Activated CD4-positive, alpha-beta T cell treated with anti-CD3 and anti-CD28 coated beads, Interleukin-2, amount 50 U/mL, for 16 hours (primary cell): ENCODE measurements around the gene RIIAD1.
"Not testable (repeated sequence)": the region's sequence is repeated elsewhere in the genome, so short reads cannot be mapped to it uniquely, and the experiment has no call there.

Source experiments
- DNase-seq: peaks from one replicate; pipeline ENCODE4 v3.0.0-alpha.2; 2020

The RIIAD1 gene

DNA sequence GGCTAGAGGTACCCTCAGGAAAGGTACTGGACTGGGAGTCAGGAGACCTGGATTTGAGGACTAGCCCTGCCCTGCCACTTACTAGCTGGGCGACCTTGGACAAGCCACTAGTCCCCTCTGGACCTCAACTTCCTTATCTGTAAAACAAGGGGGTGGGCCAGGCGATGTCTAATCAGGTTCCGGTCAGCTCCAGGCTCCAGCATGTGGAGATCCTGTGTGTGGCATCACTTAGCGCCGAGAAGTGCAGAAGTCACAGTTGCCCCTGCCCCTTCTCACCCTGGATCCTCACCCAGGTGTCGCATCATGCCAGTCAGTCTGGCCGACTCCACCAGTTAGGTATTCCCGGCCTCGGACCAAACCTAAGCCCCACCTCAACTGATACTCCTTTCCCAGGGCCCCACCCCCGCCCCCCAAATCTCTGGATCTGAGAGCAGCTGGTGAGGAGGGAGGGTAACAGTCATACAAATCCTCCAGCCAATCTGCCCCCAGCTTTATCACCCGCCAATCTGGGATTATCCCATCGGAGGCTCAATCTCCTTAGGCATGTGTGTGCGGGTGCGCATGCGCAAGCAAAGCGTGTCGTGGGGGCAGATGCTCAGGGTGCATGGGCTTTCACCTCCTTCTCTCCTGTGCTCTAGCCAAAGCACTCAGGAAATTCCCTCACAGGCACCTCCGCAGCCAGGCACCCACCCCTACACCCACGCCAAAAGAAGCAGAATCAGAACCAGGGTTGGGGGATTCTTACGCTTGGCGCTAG is 10.1 kb upstream of the RIIAD1 start:
- DNase-seq: no peak

DNA sequence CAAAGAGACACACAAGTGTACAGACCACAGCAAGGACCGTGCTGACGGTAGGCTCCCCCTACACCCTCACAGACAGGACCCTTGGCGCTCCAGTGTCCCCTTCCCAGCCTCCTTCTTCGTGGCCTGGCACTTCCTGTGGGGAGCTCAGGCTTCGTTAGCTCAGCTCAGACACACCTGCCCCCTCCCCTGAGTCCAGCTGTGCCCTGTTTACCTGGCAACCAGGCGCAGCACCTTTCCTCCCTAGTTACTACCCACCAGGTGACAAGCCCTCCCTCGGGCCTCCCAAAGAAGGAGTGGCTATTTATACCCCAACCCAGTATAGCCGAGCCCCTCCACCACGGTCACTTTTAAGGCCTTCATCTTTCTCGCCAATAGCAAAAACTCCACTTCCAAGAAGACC is 9.4 kb upstream of the RIIAD1 start:
- DNase-seq: no peak

DNA sequence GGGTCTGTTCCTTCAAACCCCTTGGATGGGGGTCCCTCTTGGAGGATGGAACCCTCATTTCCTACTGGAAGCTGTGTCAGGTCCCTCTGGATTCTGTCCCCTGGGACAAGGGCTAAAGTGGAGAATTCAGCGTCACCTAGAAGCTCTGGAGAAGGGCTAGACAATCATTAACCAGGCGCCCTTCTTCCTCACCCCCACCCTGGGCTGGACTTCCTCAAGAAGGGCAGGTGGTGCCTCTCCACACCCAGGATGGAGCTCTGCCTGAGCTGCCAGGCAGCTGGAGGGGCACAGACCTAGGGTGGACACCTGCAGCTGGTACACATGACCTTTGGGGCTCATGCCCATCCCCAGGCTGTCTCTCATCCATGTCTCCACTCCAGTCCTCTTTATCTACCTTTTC is 8.3 kb upstream of the RIIAD1 start:
- no peak for DNase-seq

DNA sequence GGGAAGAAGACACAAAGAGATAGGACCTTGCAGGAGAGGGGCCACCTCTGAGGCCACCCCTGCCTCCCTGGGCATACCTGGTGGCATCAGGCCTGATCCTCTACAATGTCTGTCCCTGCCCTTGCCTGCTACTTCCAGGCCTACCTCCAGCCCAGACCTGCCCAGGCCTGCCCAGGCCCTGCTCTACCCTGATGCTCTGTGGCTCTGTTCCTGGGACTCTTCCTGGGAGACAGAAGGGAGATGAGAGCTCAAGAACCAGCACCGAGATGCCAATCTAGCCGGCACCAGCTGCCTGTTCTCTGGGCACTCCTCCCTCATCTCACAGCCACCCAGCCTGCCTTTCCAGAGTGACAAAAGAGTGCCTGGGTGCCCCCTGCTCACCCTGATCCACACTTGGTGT is 7.4 kb upstream of the RIIAD1 start:
- no peak for DNase-seq

DNA sequence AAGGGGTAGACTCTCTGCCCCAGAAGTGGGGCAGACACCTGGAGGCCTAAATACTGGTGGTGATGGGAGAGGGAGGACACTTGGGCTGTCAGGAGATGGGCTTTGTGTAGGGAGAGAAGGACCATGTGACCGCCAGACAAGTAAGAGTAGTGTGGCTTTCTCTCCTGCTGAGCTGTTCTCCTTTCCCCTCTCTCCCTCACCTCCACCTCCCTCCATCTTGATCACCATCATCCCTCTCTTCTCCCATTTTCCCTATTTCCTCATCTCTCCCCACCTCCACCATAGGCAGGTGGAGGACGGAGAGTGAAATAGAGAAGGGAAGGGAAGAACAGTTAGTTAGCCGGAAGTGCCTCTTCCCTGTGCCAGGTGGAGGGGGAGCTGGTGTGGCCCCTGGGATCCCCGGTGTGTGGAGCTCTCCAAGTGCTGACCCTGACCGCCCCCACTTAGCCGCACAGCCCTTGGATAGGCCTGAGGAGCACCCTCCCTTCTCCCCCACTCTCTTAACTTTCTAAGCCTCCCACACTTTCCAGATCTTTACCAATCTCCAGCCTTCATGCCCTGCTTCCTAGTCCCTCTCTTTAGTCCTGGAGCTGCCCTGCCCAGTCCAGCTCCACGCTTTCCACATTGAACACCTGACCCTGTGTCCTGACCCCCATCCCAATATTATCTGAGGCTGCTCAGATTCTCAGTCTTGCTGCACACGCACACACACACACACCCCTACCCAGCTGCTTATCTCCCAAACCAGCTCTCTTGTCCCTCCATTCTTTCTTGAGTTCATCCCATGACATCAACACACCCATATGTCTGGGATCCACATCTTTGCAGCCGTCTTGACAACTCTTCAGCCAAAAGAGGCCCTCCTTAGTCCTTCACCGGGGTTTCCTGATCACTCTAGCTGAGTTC is 6.2 kb upstream of the RIIAD1 start:
- DNase-seq: no peak

DNA sequence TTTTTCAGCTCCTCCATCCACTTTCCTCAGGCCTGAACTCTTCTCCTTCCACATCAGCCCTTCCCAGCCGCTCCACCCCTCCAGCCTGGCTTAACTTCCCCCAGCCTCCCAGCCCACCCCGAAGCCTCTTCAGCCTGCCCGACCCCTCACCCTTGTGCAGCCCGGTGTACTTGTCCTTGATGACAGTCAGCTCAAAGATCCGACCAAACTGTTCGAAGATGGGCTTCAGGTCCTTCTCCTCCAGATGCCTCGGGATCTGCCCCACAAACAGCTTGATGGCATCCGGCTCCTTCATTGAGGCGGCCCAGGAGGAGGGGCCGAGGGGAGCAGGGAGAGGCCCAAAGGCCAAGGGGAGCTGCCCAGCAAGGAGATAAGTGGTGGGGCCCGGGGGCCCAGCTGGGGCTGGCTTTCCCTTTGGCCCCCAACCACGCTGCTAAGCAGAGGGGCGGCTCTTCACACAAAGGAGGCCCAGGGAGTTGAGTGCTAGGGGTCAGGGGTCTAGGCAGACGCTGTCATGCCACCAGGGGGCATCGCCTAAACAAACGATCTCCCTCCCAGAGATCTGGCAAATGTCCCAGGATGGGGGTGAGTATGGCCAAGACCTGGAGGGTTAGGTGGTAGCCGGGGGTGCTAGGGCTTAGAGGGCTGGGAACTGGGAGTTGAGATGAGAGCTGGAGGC is 5.5 kb upstream of the RIIAD1 start:
- no peak for DNase-seq

DNA sequence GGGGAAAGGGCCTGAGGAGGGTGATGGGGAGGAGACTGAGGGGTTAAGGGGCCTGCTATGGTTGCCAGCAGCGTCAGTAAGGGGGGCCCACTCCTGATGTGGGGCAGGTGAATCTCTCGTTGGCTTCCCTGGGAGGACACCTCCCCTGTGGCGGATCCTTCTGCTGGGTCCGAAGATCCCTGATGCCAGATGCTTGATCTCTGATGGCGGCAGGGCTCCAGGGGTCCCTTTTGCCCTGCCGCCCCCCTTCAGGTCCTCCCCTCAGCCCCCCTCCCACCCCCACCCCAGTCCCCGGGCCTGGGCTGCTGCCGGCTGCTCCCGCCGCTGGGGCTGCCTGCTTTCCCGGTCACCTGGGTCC is 4.9 kb upstream of the RIIAD1 start:
- DNase-seq: no peak

DNA sequence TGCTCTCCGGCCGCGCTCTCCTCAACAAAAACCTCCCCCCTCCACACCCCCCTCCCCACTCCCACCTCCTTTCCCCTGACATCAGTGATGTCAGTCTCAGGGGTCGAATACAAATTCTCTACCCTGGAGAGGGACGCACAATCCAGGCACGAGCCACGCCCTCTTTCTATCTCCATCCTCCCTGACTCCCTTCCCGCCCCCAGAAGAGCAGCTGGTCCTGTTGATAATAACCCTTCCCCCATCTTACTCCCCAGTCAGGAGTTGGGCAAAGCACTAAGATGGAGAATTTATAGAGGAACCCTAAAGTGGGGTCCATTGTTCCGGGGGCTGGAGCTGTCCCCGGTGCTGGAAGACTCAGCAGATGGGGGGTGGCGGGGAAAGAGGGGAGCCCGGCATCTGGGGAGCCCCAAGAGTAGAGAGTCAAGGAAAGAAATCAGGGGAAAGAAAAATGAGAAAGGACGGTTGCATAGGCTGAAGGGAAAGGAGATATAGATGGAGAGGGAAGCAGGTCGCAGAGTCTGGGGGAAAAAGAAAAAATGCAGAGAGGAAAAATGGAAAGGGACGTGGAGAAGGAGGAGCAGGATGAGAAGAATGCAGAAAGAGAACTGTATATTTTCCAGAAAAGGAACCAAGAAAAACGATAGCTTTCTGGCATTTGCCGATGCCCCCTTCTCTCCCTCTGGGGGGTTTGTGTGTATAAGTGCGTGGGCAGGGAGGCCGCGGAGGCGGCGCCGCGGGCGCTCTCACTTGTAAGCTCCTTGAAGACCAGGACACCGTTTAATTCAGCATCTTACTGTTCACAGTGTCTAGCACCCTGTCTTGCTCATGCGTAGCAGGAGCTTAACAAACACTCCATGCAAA is 4.3 kb upstream of the RIIAD1 start, which contains the start of gene CELF3:
CELF3 (minus strand) TSS at position 33 of the 861 bp plus-strand sequence. CDS start 783 bp downstream, outside the sequence.
- DNase-seq: no peak

DNA sequence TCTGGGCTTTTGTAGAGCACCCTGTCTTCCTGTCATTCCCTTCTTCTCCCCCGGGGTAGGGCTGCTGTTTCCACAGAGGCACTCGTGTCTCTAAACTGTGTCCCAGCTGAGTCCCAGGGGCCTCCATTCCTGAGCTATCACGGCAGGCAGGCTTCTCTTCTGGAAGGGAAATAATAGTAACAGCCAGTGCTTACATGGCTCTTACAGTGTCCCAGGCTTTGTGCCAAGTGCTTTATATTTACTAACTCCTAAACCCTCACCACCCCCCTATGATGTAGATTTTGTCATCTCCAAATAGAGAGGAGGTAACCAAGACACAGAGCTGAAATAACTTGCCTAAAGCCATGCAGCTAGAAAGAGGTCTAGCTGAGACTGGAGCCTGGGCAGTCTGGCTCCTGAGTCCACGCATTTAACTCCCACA is 3.3 kb upstream of the RIIAD1 start:
- DNase-seq: no peak

DNA sequence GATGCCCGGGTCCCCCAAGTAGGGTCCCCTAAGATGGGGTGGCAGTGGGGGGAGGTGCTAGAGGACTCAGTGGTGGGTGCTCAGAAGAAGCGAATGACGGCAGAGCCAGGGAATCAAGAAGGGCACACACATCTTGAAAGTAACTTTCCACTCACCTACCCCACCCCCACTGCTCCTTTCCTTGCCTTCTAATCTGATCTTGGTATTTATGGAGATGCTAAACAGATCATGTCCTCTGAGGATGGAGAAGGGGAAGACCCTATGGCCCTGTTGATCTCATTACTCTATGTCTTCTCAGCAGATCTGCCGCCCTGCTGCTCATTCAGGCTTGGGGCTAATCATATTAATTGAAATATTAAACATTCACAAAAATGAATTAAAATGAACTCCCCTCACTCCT is 2.7 kb upstream of the RIIAD1 start:
- no peak for DNase-seq

DNA sequence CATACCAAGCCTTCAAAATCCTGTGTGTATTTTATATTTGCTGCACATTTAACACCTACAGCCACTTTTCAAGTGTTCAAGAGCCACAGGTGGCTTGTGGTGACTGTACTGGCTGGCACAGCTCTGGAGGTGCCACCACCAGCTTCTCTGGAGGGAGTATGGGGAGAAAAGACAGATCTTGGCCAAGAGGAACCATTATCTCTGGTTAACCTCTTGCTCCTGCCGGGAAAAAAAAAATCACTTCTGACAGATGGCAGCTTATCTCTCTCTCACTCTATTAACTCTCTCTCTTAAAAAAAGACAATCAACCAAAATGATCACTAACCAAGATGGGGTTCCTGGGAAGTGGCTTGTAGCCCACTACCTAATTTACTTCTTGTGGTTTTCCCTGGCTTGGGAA is 1.2 kb upstream of the RIIAD1 start:
- no peak for DNase-seq

DNA sequence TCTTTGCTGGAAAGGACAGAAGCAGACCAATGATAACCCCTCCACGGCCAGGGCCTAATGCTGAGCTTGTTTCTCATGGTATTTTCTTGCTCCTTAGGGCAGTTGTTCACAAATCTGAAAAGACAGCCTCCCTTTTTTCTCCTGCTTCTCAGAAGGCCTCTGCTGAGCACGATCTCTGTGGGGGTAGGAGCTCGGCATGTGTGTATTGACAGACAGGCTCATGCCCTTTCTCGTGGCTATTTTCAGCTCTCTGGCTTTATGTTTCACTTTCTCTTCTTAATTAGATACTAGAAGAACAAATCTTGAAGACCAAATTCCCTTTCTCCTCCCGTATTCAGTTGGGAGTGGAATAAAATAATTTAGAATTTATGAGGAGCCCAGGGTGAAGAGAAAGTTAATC is 768 bp upstream of the RIIAD1 start:
- DNase-seq: no peak

DNA sequence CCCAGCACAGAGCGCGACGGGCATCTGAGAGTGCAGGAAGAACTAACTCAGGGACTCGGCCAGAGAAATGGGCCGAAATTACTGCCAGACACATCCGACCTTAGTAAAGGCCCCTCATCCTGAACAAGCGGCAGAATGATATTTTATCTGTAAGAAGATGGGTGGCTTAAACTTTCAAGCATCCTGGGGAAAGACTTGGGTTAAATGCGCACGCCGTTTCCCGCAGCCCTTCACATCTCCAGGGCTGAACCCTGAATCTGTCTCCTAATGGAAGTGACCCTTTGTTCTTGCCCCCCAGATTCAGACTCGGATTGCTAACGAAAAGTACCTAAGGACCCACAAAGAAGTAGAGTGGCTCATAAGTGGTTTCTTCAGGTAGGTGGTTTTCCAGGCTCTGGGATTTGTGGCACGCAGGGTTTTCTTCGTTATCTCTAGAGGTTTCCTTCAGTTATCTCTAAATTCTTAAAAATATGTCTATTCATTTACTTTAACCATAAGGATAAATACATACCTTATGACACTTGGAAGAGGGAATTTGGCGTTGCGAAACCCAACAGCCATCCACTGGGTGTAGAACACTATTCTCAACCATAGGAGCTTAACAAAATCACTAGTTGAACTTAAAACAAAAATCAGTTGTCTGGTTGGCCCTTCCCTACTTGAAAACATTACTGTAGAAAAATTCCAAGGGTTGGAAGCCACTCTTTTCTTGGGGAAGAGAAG is 627 bp downstream of the RIIAD1 start:
- no peak for DNase-seq

DNA sequence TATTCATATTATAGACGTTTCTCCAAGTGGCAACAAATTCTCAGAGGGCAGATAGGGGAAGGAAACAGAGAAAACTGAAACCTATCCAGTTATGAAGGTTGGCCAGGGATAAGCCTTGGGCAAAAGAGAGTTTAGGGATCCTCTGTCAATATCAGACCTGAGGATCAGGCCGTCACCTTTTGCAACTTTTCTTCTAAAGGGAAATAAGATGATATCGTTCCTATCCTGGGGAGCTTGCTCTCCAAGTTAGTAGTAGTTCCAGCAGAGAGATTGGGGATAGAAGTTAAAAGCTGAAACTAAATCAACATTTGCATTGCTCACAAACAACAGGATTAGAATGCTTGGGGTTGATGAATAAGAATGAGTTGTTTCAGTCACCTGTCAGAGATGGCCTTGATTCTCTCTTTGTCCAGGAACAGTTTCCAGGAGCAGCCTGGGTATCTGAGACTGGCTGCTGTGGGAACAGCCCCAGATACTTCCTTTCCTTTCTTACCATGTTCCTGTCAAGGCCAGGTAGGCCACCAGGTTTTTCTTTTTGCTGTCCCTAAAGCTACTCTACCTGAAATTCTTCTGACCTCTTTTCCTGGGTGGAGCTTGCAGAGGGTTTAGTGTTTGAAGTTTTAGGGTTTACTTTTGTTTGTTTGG is 2.5 kb downstream of the RIIAD1 start:
- no peak for DNase-seq

DNA sequence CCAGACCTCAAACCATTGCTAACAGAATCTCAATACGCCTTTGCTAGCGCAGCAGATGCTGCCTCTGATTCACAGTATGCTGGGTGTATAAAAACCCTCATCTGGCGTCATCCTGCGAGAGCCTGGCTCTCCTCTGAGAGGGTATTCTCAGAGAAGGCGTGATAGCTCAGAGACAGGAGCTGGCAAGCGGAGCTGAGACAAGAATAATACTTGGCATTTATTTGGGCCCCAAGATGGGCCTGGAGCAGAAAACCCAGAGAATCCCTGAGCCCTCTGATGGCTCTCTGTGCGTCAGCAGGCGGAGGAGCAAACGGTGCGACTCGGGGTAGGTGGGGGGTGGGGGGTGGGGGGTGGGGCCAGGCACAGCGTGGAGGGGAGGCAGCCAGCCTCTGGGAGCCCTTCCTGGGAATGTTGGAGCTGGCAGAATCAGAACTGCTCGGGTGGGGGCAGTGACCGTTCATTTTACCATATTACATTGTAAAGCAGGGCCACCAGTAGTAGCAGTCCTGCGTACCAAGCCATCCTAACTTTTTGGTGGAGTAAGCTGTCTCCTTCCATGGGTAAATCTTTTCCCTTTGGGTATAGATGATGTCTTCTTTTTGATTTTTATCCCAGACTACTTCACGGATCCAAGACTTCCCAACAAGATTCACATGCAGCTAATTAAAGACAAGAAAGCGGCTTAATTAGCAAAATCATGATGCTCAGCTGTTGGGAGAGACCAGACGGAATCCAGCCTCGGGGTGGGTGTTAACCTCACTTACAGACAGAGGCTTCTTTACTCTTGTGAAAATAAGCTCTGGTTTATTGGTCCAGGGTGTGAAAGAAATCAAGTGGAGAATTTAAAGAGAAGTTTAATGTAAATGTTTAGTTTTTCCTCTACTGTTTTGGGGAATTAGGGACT is 7.1 kb downstream of the RIIAD1 start:
- no peak for DNase-seq

DNA sequence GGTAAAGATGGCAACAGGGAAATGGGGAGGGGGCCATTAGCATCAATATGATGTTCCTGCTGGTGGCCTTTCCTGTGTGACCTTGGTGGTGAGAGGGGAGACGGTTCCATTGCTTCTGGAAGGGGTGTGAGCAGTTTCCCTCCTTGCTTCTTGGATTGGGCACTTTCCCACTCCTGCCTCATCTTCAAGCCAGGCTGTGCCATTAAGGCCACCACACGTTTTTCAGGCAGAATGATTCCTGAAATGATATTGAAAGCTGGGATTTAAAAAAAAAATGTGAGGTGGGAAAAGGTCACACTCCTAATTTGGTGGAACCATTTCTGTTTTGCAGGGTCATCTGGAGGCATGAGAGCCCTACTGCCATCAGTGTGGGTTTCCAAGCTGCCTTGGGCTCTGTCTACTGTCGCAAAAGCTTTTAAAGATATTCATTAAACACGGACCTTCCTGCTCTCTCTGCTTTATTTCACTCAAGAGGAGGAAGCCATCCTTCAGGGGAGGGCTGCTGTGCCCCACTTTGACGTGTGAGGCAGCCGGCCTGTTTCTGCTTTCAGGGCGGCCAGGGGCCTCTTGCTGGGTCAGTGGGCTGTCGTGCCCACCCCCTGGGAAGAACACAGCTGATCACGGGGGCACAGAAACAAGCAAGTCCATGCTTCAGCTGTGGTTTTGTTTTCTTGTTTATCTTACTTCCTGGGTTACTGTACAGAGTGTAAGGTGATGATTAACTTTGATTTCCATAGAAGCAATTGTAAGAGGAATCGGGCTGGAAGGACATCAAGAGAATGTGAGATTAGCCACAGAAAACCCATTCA is 8.0 kb downstream of the RIIAD1 start:
- no peak for DNase-seq

DNA sequence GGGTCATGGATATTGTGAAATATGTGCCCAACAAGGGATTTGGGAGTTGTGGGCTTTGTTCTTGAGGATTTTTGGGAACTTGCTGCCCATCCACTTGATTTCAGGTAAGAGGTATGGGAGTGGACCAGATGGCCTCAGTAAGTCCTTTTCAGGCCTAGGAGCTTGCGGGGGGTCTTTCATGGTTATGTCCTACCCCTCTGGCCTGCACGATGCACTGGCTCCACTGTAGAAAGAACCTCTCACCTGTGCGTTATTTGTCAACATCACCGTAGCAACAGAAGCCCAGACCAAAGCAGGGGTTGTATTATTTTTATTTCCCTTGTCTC is 8.6 kb downstream of the RIIAD1 start:
- DNase-seq: no peak

DNA sequence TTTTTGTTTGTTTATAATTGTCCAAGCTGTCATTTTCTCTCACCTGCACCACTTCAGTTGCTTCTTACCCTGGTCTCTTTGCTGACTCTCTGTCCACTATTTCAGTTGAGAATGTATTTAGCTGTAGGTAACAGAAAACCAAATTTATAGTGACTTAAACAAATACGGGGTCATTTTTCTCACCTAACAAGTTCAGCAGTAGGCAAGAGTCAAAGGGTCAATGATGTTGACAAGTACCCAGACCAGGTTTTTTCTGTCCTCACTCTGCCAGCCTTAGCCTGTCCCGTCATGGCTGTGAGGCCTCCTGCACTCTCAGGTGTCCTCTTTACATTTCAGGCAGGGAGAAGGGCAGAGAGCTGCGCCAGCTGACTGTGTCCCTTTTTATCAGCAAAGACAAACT is 11.8 kb downstream of the RIIAD1 start:
- DNase-seq: no peak

DNA sequence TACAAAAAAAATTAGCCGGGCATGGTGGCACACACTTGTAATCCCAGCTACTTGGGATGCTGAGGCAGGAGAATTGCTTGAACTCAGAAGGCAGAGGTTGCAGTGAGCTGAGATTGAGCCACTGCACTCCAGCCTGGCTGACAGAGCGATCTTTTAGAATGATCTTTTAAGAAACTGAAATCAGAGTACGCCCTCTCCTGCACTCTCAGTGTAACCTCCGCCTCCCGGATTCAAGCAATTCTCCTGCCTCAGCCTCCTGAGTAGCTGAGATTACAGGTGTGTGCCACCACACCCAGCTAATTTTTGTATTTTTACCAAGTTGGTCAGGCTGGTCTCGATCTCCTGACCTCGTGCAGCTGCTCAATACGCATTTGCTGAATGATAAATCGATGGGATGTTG is 12.7 kb downstream of the RIIAD1 start:
- not testable (repeated sequence) for DNase-seq

DNA sequence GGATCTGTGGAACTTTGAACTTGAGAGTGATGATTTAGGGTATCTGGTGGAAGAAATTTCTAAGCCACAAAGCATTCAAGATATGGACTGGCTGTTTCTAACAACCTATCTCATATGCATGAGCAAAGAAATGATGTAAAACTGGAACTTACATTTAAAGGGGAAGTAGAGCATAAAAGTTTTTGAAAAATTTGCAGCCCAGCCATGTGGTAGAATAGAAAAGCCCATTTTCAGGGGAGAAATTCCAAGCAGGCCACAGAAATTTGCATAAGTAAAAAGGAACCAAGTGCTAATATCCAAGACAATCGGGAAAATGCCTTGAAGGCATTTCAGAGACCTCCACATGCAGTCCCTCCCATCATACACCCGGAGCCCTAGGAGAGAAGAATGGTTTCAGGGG is 15.7 kb downstream of the RIIAD1 start:
- no peak for DNase-seq
